ENCODE results near the gene EFNA1.

DNA sequence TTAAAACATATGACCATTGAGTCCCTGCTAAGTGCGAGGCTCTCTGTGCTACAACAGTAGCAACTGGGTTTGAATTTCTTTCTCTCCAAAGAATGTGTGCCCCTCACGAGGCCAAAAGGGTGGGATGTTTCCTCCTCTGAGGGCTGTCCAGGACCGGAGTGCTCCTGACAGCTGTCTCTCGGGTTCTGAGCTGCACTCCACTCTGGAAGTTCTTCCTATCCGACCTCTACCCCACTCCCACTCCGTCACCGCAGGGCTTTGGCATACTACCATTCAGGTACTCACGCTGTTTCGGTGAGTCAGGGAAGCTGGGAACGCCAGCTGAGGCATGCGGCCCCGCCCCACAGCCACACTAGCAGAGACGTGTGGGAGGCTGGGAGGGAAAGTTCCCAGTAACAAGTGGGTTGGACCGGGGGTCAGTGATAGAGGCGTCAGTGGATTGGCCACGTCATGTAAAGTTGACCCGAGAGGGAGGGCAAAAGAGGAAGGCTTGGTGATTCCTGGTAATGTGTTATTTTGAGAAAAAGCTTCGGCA lies 7.3 kb downstream of the EFNA1 start:
- TF ChIP-seq, protein P1, sequence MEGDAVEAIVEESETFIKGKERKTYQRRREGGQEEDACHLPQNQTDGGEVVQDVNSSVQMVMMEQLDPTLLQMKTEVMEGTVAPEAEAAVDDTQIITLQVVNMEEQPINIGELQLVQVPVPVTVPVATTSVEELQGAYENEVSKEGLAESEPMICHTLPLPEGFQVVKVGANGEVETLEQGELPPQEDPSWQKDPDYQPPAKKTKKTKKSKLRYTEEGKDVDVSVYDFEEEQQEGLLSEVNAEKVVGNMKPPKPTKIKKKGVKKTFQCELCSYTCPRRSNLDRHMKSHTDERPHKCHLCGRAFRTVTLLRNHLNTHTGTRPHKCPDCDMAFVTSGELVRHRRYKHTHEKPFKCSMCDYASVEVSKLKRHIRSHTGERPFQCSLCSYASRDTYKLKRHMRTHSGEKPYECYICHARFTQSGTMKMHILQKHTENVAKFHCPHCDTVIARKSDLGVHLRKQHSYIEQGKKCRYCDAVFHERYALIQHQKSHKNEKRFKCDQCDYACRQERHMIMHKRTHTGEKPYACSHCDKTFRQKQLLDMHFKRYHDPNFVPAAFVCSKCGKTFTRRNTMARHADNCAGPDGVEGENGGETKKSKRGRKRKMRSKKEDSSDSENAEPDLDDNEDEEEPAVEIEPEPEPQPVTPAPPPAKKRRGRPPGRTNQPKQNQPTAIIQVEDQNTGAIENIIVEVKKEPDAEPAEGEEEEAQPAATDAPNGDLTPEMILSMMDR (IDR thresholded peaks at IDR 0.05): no peak
- no peak for TF ChIP-seq POLR2A (IDR thresholded peaks at IDR 0.05)

Measured in right lobe of liver (tissue), 4 donors.